H9 (cell line): ENCODE measurements around the gene MAD1L1. TPM values are rescaled to one million over a fixed set of nuclear protein-coding genes. Genes with fewer than 3 reads are reported as not detected.

Experiments used
- DNase-seq: peaks from one replicate; pipeline ENCODE4 v3.0.0-alpha.2; 2017
- H2AFZ ChIP-seq: one replicate; pipeline ENCODE4 v1.6.1; 2013; ENCODE audit warnings: mild to moderate bottlenecking, low read length, control low read depth, moderate library complexity
- H2AK5ac ChIP-seq: 2 replicates; pipeline ENCODE4 v1.6.1; 2013; ENCODE audit warnings: low read length, control low read depth, mixed read lengths; ENCODE audit not compliant: insufficient read length
- H2BK120ac ChIP-seq: one replicate; pipeline ENCODE4 v1.6.1; 2013; ENCODE audit warnings: low read depth, mild to moderate bottlenecking, low read length, control low read depth, inconsistent platforms; ENCODE audit not compliant: poor library complexity, severe bottlenecking
- H2BK12ac ChIP-seq: 2 replicates; pipeline ENCODE4 v1.6.1; 2013; ENCODE audit warnings: low read length, control low read depth, mixed read lengths, low read depth; ENCODE audit not compliant: insufficient read length
- H2BK15ac ChIP-seq: 2 replicates; pipeline ENCODE4 v1.6.1; 2013; ENCODE audit warnings: low read depth, low read length, control low read depth
- H2BK20ac ChIP-seq: one replicate; pipeline ENCODE4 v1.6.1; 2013; ENCODE audit warnings: low read depth, mild to moderate bottlenecking, low read length, control low read depth, inconsistent platforms; ENCODE audit not compliant: poor library complexity, severe bottlenecking
- H2BK5ac ChIP-seq: 2 replicates; pipeline ENCODE4 v1.6.1; 2013; ENCODE audit warnings: low read length, control low read depth, mixed read lengths; ENCODE audit not compliant: insufficient read length
- H3K14ac ChIP-seq: 2 replicates; pipeline ENCODE4 v1.6.1; 2013; ENCODE audit warnings: low read length, control low read depth; ENCODE audit not compliant: insufficient read depth
- H3K18ac ChIP-seq: 2 replicates; pipeline ENCODE4 v1.6.1; 2013; ENCODE audit warnings: low read depth, mild to moderate bottlenecking, mixed read lengths, low read length, control low read depth; ENCODE audit not compliant: insufficient read length
- H3K23ac ChIP-seq: 2 replicates; pipeline ENCODE4 v1.6.1; 2013; ENCODE audit warnings: low read length, control low read depth, mixed read lengths, low read depth; ENCODE audit not compliant: insufficient read length
- H3K23me2 ChIP-seq: 2 replicates; pipeline ENCODE4 v1.6.1; 2013; ENCODE audit warnings: low read depth, mild to moderate bottlenecking, mixed read lengths, low read length, control low read depth; ENCODE audit not compliant: insufficient read length, poor library complexity, severe bottlenecking
- H3K27ac ChIP-seq: 2 replicates; pipeline ENCODE4 v1.5.1; 2013; ENCODE audit warnings: low read length, control low read depth, mixed read lengths, low read depth; ENCODE audit not compliant: insufficient read length
- H3K27me3 ChIP-seq: 2 replicates; pipeline ENCODE4 v1.6.1; 2013; ENCODE audit warnings: low read length, control low read depth, inconsistent platforms; ENCODE audit not compliant: insufficient read depth
- H3K4ac ChIP-seq: 2 replicates; pipeline ENCODE4 v1.6.1; 2013; ENCODE audit warnings: low read depth, mild to moderate bottlenecking, control low read depth, inconsistent platforms, low read length, moderate library complexity
- H3K4me1 ChIP-seq: 2 replicates; pipeline ENCODE4 v1.6.1; 2013; ENCODE audit warnings: low read length, control low read depth, inconsistent platforms; ENCODE audit not compliant: insufficient read depth
- H3K4me2 ChIP-seq: 2 replicates; pipeline ENCODE4 v1.6.1; 2013; ENCODE audit warnings: low read length, control low read depth, mixed read lengths; ENCODE audit not compliant: insufficient read length, insufficient read depth
- H3K56ac ChIP-seq: 2 replicates; pipeline ENCODE4 v1.6.1; 2013; ENCODE audit warnings: low read depth, mild to moderate bottlenecking, mixed read lengths, low read length, control low read depth; ENCODE audit not compliant: insufficient read length
- H3K79me1 ChIP-seq: 2 replicates; pipeline ENCODE4 v1.6.1; 2013; ENCODE audit warnings: low read depth, mild to moderate bottlenecking, moderate library complexity, low read length, control low read depth, inconsistent platforms; ENCODE audit not compliant: insufficient read depth, poor library complexity, severe bottlenecking
- H3K79me2 ChIP-seq: 2 replicates; pipeline ENCODE4 v1.6.1; 2013; ENCODE audit warnings: low read length, control low read depth, inconsistent platforms; ENCODE audit not compliant: insufficient read depth
- H3K9ac ChIP-seq: 2 replicates; pipeline ENCODE4 v1.6.1; 2013; ENCODE audit warnings: low read length, control low read depth, mixed read lengths; ENCODE audit not compliant: insufficient read length; ENCODE audit errors: extremely low read depth
- H3K9me3 ChIP-seq: one replicate; pipeline ENCODE4 v1.6.1; 2013; ENCODE audit warnings: low read depth, low read length, inconsistent platforms; ENCODE audit not compliant: control insufficient read depth
- H3T11ph ChIP-seq: one replicate; pipeline ENCODE4 v1.6.1; 2013; ENCODE audit warnings: mild to moderate bottlenecking, low read length, control low read depth, inconsistent platforms
- H4K20me1 ChIP-seq: one replicate; pipeline ENCODE4 v1.6.1; 2013; ENCODE audit not compliant: control insufficient read depth, insufficient read length, insufficient read depth
- H4K5ac ChIP-seq: 2 replicates; pipeline ENCODE4 v1.6.1; 2013; ENCODE audit warnings: low read depth, mild to moderate bottlenecking, mixed read lengths, low read length, control low read depth; ENCODE audit not compliant: insufficient read length
- H4K8ac ChIP-seq: replicated peaks from 2 replicates; pipeline ENCODE4 v1.6.1; 2013; ENCODE audit warnings: low read length, control low read depth, mixed read lengths, low read depth; ENCODE audit not compliant: insufficient read length
- H4K91ac ChIP-seq: 2 replicates; pipeline ENCODE4 v1.6.1; 2013; ENCODE audit warnings: low read depth, mild to moderate bottlenecking, moderate library complexity, mixed read lengths, low read length, control low read depth; ENCODE audit not compliant: insufficient read length
- H3K27ac Mint-ChIP-seq, 3 experiments: 2 replicates in 2 of 3; 3 replicates in 1 of 3; pipeline ENCODE4 v1.8.0; 2020 to 2021; ENCODE audit warnings: mixed read lengths in 3 of 3, mild to moderate bottlenecking in 1 of 3, moderate library complexity in 1 of 3
- H3K27me3 Mint-ChIP-seq: 2 replicates; pipeline ENCODE4 v1.8.0; 2021; ENCODE audit warnings: low read depth, mild to moderate bottlenecking, moderate library complexity, mixed read lengths
- H3K36me3 Mint-ChIP-seq, 3 experiments: 2 replicates in 2 of 3; 3 replicates in 1 of 3; pipeline ENCODE4 v1.8.0; 2020 to 2021; ENCODE audit warnings: low read depth in 3 of 3, mixed read lengths in 3 of 3; ENCODE audit not compliant: insufficient read depth in 1 of 3
- H3K4me1 Mint-ChIP-seq, 2 experiments: 2 replicates each; pipeline ENCODE4 v1.8.0; 2020; ENCODE audit warnings: mixed read lengths in 2 of 2
- H3K4me3 Mint-ChIP-seq, 2 experiments: 2 replicates in 1 of 2; 3 replicates in 1 of 2; pipeline ENCODE4 v1.8.0; 2020 to 2021; ENCODE audit warnings: mild to moderate bottlenecking in 2 of 2, mixed read lengths in 2 of 2, moderate library complexity in 1 of 2
- H3K9me3 Mint-ChIP-seq, 2 experiments: 2 replicates in 1 of 2; 3 replicates in 1 of 2; pipeline ENCODE4 v1.8.0; 2020; ENCODE audit warnings: mild to moderate bottlenecking in 2 of 2, mixed read lengths in 2 of 2, moderate library complexity in 1 of 2
- CTCF ChIP-seq: fragments of 200-600 bp; sonication (generic); conservative IDR thresholded peaks from 3 replicates; pipeline ENCODE4 v1.8.0; 2021; ENCODE audit warnings: antibody characterized with exemption, mild to moderate bottlenecking
- WGBS: extraction: QIAGEN DNeasy Blood & Tissue Kit; methylation state at CpG from one replicate; pipeline ENCODE4 v1.1.7; 2013; ENCODE audit warnings: missing lambda C conversion rate, low lambda C conversion rate, mixed read lengths; ENCODE audit not compliant: insufficient read length; ENCODE audit errors: extremely low coverage; 5-methylcytosine and 5-hydroxymethylcytosine counted together
- total RNA-seq: library from RNA; stranded (reverse); gene quantifications from 2 replicates; pipeline ENCODE4 v1.2.1, GENCODE V29; 2021

MAD1L1 gene
- total RNA-seq, 1 experiment from 2014 or later = 39.0 TPM

- Histone ChIP-seq H3K9ac (no peak overlapping the region), H3K4ac (no peak overlapping the region), H4K5ac (no peak overlapping the region), H3K4me1 (no peaks in the 10 kb centered on the region), H3K14ac (no peak overlapping the region), H2BK20ac (no peak overlapping the region), H3K79me1 (no peaks in the 10 kb centered on the region), H3K9me3 (no peaks in the 10 kb centered on the region), H2BK12ac (no peak overlapping the region), H3K18ac (no peak overlapping the region), H4K20me1 (no peaks in the 10 kb centered on the region), H3K27me3 (no peaks in the 10 kb centered on the region; the same call in 1 of the 2 replicates), H3K23ac (no peak overlapping the region), H4K8ac (no peak overlapping the region), H4K91ac (no peak overlapping the region), H3T11ph (no peak overlapping the region), H3K27ac (no peak overlapping the region), H3K79me2 (no peaks in the 10 kb centered on the region; the same call in 1 of the 2 replicates), H2AFZ (no peak overlapping the region), H2BK5ac (no peak overlapping the region), H2AK5ac (no peak overlapping the region), H3K4me2 (no peak overlapping the region), H3K23me2 (no peaks in the 10 kb centered on the region), H2BK15ac (no peak overlapping the region), H2BK120ac (no peak overlapping the region), H3K56ac (no peak overlapping the region)
- peaks cover 34 to 41% (median 35%) of the 10 kb centered on the region in 3 experiments for H3K36me3 Mint-ChIP-seq
- no CpG with 5 or more reads among the region's 16 CpGs for WGBS
- H3K9me3 Mint-ChIP-seq = peaks cover 3 to 10% of the 10 kb centered on the region in 2 experiments; a peak in 4 of 5 replicates
- no peaks in the 10 kb centered on the region for H3K27me3 Mint-ChIP-seq
- H3K4me3 Mint-ChIP-seq = no peak overlapping the region
- H3K27ac Mint-ChIP-seq = 0 out of 7 replicates have a peak overlapping the region, but pooled peaks of 1 of the 3 experiments have one; percentile 70
- DNase-seq = peak; percentile 20
- no peaks in the 10 kb centered on the region for H3K4me1 Mint-ChIP-seq
- TF ChIP-seq CTCF = no peak
Observed at GRCh38 chr7:2199528-2199927, 33.2 kb downstream of the MAD1L1 start.
